NCI-H1092 treated with DMSO at 0.1 percent for 48 hours (cell line): ENCODE results near the gene RBMX.
"Not testable (repeated sequence)": the region's sequence is repeated elsewhere in the genome, so short reads cannot be mapped to it uniquely, and the experiment has no call there.

Source experiments
- DNase-seq: peaks from one replicate; lab custom pipeline; 2025; lab: John Stamatoyannopoulos, UW

Gene RBMX

DNA sequence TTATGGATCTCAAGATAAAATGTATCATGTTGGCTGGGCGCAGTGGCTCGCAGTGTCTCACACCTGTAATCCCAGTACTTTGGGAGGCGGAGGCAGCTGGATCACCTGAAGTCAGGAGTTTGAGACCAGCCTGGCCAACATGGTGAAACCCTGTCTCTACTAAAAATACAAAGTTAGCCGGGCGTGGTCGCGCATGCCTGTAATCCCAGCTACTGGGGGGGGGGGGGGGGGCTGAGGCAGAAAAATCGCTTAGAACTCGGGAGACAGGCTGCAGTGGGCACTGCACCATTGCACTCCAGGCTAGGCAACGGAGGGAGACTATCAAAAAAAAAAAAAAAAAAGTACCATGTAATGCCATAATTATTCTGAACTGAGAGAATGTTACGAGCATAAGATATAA, 2.1 kb downstream of the RBMX start:
- DNase-seq = no peak

DNA sequence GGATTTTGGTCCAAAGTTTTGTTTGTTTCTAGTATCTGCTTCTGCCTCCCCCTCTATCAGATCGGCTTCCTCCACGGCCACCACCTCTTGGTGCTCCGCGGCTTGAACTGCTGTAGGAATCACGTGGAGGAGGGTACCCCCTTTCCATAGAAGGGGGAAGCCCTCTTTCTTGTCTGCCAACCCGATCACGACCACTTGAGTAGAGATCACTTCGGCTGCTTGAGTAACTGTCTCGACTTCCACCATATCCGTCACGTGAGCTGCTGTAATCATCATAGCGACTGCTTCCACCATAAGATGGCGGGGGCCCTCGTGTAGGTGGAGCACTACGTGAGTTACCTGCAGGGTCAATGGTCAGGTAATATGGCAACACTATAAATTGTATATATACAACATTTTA, 6.4 kb downstream of the RBMX start:
- DNase-seq = not testable (repeated sequence)

DNA sequence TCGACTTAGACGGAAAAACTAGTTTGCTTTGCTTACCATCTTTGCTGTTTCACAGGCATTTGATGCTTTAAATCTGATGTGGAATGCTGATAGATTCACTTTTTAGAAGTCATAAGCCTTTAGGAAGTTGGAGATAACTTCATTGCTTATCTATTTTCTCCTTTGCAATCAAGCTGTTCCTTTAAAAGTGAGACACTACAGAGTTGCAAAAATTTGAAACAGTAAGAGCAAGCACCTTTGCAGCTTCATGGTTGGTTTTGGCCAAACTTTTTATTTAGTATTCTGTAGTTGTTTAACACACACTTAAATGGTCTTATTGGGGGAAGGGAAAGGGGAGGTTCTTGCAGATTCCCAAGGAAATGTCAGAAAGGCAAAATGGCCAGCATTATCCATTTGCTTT, 7.3 kb downstream of the RBMX start:
- DNase-seq = not testable (repeated sequence)

DNA sequence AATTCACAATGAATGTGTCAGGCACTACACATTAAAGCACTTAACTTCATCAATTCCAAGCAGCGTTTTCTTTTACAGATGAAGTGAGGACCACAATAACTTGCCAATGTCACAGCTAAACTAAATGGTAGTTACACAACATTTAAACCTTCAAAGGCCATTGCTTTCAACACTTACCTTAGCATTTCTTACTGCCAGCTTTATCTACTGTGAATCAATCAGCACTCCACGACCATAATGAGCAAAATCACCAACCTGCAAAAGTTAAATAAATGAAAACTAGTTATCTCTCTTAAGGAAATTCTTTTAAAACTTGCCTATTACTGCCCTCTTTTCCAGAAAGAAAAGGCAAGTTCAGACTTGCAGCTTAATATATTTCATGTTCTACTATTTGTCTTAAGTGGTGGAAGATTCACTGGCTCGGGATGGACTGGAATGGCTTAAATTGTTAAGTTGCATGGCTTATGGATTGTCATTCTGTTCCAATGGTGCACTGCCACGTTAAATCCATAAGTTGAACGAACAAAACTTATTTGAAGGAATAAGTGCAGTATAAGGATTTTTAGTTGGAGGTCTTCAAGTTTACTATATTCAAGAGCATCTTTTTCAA, 8.3 kb downstream of the RBMX start:
- no peak for DNase-seq

DNA sequence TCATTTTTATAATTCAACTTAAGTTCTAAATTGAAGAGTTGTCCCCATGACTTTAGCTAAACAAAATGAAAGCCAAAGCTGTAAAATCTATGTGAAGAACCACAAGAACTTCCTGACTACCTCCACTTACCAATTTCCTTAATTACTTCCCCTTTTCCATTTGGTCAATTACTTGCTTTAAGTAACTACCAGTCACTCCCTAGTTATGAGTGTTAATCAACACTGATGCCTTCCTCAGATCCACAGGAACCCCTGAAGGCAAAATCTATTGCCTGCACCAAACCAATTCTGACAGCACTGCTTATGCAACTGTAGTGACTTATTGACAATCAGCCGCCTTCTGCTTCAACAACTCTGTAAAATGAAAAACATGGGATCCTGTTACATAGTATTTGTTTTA, 10.5 kb downstream of the RBMX start:
- DNase-seq = no peak

DNA sequence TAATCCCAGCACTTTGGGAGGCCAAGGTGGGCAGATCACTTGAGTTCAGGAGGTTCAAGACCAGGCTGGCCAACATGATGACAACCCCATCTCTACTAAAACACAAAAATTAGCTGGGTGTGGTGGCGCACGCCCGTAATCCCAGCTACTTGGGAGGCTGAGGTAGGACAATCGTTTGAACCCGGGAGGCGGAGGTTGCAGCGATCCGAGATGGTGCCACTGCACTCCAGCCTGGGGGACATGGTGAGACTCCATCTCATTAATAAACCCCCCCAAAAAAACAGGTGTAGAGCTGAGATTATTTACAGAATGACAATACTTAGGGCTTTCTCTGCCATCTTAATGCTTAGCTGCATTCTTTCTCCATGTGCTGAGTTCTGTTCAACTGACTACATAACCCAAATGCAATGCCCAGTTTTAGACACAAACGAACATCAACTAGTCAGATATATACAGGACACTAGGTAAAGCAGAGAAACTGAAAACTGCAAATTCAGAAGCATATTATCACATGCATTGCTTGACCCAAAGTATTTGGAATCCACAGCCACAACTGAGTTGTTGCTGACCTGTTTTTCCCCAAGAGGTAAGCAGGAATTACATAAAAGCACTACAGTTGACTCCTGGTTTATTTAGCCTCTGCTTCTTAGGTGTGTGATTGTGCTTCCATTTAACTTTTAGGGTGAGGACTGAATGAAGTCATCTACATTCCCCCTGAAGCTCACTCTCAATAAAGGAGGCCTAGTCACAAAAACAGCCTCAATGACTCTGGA, 12.1 kb downstream of the RBMX start:
- no peak for DNase-seq

DNA sequence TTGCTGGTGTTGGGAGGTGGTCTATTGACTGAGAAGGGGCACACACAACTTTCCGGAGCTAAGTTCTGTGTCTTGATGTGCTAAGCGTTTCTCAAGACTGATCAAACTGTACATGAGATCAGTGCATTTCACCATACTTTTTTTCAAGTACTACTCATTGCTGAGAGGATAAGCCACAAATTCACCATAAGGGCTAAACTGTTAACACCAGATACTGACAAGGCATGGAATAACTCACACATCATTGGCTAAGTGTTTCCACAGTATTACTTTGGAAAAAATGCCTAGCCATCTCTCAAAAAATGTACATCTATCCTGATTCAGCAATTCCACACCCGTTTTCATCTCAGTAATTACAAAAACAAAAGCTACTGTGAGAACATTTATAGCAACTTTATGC, 13.0 kb downstream of the RBMX start:
- no peak for DNase-seq

DNA sequence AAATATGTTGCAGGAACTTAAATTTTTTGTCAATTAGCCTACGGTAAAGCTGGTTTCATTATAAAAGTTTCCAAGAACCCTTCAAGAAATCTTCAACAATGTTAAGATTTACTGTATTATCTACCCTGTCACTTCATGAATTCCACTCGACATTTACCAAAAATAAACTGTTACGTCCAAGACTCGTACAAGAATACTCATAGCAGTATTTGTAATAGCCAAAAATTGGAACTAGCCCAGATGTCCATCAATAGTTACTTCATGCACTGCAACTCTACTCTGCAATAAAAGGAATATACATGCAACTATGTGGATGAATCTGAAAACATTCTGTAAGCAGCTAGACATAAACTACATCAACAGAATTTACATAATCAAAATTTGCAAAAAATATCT, 13.4 kb downstream of the RBMX start:
- DNase-seq = no peak

DNA sequence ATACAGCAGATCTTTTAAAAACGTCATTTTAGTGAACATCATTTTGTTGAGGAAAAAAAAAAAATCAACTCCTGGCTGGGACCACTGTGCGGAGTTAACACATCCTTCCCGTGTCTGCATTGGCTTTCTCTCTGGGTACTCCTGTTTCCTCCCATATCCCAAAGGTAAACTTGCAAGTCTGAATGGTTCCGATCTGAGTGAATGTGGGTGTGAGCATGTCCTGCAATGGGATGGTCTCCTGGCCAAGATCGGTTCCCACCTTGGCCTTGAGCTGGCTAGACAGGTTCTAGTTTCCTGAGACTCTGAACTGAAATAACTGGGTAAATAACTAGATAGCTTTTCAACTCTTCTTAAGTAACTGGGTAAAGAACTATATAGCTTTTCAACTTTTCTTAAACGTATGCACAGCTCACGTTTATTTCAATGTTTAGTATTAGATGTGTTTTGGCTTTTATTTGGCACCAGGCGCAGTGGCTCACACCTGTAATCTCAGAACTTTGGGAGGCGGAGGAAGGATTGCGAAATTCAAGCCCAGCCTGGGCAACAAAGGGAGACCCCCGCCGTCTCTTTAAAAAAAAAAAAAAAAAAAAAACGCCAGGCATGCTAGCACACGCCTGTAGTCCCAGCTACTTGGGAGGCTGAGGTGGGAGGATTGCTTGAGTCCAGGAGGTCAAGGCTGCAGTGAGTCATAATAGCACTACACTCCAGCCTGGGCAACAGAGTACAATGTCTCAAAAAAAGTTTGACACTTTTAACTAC, 14.0 kb downstream of the RBMX start:
- DNase-seq = no peak

DNA sequence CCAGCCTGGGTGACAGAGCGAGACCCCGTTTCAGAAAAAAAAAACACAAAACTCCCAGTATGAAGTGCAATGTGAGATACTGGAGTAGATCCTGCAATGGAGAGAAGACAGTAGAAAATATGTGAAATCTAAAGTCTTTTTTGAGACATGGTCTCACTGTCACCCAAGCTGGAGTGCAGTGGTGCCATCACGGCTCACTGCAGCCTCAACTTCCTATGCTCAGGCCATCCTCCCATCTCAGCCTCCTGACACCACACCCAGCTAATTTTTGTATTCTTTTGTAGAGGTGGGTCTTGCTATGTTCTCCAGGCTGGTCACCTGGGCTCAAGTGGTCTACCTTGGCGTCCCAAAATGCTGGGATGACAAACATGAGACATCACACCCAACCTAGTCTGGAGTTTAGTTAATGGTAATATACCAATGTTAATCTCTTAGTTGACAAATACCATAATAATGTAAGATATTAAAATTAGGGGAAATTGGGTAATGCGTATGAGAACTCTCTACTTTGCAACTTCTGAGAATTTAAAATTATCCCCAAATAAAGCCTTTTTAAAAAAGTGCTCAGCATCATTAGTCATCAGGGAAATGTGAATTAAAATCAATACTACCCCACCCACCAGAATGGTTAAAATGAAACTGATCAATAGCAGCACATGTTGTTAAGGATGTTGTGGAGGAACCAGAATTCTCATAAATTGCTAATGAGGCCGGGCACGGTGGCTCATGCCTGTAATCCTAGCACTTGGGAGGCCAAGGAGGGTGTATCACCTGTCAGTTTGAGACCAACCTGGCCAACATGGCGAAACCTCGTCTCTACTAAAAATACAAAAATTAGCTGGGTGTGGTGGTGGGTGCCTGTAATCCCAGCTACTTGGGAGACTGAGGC, 15.0 kb downstream of the RBMX start:
- no peak for DNase-seq

DNA sequence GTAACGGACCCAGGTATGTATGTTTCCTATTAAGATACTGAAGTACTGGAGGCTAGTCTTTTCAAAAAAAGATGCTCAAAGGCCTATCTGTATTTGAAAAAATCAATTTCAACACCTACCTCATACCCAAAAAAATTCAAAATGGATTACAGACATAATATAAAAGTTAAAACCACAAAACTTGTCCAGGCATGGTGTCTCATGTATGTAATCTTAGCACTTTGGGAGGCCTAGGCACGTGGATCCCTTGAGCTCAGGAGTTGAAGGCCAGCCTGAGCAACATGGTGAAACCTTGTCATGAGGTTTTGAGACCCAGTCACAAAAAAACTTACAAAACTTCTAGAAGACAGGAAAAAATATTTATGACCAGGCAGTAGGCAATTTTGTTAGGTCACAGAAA, 16.7 kb downstream of the RBMX start:
- no peak for DNase-seq

DNA sequence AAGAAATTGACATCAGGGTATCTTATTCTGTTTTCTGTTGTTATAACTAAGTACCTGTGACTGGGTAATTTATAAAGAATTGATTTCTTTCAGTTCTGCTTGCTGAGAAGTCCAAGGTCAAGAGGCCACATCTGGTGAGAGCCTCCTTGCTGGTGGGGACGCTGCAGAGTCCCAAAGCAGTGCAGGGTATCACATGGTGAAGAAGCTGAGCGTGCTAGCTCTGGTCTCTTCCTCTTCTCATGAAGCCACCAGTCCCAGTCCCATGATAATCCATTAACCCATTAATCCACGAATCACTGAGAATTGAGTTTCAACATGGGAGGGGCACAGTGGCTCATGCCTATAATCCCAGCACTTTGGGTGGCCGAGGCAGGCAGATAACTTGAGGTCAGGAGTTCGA, 18.0 kb downstream of the RBMX start:
- DNase-seq = no peak

DNA sequence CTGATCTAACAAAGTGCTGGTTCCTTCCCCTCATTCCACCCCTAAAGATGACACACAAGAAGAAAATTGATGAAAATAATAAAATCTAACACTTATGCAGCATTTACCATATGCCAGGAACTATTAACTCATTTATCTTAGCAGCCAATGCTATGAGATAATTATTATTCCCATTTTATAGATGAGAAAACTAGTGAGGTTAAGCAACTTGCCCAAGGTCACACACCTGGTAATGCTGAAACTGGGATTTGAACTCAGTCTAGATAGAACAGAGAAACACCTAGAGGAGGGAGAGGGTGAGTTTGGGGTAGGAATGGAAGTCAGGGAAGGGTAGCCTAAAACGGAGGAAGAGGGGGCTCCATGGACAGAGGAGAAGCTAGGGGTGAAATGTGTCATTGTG, 18.6 kb downstream of the RBMX start:
- no peak for DNase-seq

DNA sequence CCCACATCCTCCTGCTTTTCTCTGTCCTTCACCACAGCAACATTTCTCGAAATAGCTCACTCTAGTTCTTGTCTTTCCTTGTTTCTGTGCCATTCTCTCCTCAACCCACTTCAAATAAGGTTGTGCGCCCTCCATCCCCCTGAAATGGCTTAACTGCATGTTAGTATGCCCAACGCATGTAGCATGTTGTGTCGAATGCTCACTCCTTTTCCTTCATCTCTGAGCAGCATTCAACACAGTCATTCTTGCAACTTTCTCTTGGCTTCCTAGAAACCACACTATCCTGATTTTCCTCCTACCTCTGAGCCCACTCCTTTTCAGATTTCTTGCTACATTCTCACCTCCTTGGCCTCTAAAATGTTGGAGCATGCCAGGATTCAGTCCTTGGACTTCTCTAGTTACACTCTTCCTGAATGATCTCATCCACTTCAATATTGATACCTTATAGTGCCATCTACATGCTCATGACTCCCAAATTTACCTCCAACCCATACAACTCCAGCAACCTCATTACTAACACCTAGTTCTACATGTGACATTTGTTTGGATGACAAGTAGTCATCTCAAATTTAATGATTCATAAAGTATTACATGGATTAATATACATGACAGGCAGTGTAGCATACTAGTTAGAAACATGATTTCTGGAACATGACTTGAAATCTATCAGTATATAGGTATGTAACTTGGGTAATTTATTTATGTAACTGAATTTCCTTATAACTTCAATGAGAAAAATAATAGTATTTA, 22.3 kb downstream of the RBMX start:
- no peak for DNase-seq

DNA sequence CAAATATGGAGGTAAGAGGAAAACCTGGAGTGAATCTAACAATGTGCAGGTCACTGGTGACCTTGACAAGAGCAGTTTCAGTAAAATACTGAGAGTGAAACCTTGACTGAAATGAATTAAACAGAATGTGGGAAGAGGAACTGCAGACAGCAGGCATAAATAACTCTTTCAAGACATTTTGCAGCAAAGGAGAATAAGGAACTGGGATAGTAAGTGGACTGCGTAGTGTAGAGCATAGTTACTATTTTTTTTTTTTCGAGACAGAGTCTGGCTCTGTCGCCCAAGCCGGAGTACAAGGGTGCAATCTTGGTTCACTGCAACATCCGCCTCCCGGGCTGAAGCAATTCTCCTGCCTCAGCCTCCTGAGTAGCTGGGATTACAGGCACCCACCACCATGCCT, 24.0 kb downstream of the RBMX start:
- no peak for DNase-seq

DNA sequence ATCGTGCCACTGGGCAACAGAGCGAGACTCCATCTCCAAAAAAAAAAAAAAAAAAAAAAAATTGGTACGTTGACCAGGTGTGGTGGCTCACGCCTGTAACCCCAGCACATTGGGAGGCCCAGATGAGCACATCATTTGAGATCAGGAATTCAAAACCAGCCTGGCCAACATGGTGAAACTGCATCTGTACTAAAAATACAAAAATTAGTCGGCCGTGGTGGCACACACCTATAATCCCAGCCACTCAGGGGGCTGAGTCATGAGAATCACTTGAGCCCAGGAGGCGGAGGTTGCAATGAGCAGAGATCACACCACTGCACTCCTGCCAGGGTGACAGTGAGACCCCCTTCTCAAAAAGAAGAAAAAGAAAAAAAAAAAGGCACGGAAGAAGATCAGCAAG, 24.5 kb downstream of the RBMX start:
- no peak for DNase-seq

DNA sequence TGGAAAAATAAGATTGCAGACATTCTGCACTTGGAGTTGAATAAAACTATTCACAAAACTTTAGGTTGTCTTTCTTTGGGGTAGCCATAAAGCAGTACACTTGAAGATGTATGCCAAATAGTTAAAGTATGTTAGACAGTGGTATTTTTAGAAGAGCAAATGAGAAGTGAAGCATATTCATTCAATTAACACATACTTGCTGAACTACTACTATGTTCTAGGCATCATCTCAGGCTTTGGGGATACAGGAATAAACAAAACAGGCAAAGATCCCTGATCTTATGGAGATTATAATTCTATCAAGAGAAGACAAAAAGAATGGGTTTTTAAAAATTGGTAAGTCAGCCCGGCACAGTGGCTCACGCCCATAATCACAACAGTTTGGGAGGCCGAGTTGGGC, 29.0 kb downstream of the RBMX start:
- no peak for DNase-seq

DNA sequence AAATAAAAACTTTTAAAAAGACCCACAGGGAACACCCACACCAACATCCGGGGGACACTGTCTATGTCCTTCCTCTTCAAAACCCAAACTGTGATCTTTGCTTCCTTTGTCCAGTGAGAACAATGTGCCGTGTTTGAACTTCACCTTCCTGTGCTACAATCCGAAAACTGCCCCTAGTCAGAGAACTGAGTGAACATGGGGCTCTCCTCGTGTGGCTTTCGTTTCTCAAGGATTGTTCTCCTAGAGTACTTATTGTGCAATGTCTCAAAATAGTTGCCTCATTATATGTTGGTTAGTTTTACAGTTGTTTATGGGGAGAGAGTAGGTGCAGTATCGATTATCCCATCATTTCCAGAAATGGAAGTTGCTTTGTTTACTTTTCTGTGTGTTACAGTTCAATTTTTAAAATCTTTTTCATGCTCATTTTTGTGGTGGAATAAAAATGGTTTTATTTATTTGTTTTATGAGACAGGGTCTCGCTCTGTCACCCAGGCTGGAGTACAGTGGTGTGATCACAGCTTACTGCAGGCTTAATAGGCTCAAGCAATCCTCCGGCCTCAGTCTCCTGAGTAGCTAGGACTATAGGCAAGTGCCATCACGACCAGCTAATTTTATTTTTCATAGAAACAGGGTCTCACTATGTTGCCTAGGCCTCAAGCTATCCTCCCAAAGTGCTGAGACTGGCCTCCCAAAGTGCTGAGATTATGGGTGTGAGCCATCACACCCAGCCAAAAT, 29.9 kb downstream of the RBMX start:
- DNase-seq = no peak

DNA sequence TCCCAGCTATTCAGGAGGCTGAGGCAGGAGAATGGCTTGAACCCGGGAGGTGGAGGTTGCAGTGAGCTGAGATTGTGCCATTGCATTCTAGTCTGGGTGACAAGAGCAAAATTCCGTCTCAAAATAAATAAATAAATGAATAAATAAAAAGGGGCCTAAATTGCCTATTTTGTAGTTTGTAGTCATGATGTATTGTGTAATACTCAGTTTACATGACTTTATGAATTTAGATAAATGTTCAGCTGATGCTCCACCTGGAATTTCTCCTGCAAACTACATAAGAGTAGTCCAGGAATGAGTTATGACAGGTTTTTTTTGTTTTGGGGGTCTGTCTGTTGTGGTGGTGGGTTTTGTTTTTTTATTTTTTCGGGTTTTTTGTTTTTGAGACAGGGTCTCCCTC, 31.1 kb downstream of the RBMX start:
- no peak for DNase-seq

DNA sequence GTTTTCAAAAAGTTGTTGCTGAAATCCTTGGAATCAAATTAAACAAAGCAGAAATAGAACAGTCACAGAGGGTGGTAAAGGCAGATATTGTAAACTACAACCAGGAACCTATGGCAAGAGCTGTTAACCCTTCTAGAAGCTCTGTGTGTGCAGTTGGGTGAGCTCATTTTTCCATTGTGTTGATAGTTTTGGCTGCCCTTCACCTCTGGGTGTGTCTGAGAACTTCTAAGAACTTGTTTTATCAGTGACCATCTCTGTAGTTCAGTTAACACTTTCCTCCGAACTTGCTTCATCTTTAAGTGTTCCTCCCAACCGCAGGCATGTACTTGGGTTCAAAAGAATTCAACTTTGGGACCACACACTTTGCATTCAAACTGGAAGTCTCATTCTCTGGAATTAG, 32.7 kb downstream of the RBMX start:
- no peak for DNase-seq

DNA sequence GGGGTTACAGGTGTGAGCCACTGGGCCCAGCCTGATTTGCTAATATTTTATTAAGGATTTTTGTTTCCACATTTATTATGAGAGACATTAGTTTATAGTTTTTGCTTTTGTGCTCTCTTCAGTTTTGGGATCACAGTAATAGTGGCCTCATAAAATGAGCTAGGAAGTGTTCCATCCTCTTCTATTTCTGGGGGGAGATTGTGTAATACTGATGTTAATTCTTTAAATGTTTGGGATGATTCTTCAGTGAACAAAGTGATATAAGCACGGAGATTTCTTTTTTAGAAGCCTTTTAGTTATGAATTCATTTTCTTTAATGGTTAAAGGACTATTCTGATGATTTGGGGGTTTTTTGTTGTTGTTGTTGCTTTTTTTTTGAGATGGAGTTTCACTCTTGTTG, 41.3 kb downstream of the RBMX start:
- no peak for DNase-seq
